OCI-M2 (cell line): Measurements from ENCODE around the gene LZTFL1.
"Not testable (repeated sequence)": the region's sequence is repeated elsewhere in the genome, so short reads cannot be mapped to it uniquely, and the experiment has no call there.

Experiments used
- DNase-seq: peaks from one replicate; lab custom pipeline; 2025; ENCODE audit not compliant: unreplicated experiment; lab: John Stamatoyannopoulos, UW

LZTFL1 gene

GRCh38 chr3:45865563-45865962 lies 23.6 kb upstream of the LZTFL1 start:
- DNase-seq, result no peak

- no peak for DNase-seq
Measured at GRCh38 chr3:45864760-45865519, 23.0 kb upstream of the LZTFL1 start.

- DNase-seq, result no peak
Measured at GRCh38 chr3:45861043-45861719, 19.3 kb upstream of the LZTFL1 start.

GRCh38 chr3:45860481-45860880 lies 18.6 kb upstream of the LZTFL1 start:
- DNase-seq, result no peak

GRCh38 chr3:45858809-45859543 lies 17.1 kb upstream of the LZTFL1 start:
- DNase-seq, result peak; percentile 56

GRCh38 chr3:45857024-45857423 lies 15.1 kb upstream of the LZTFL1 start:
- DNase-seq, result not testable (repeated sequence)

GRCh38 chr3:45856323-45856722 lies 14.4 kb upstream of the LZTFL1 start:
- DNase-seq, result not testable (repeated sequence)

- DNase-seq, result no peak
Measured at GRCh38 chr3:45852828-45853227, 10.9 kb upstream of the LZTFL1 start.

GRCh38 chr3:45848392-45848791 lies 6.5 kb upstream of the LZTFL1 start:
- DNase-seq, result no peak

- no peak for DNase-seq
Measured at GRCh38 chr3:45844616-45845015, 2.7 kb upstream of the LZTFL1 start.

- DNase-seq, result no peak
Measured at GRCh38 chr3:45842851-45843625, 1.1 kb upstream of the LZTFL1 start.

- DNase-seq, result no peak
Measured at GRCh38 chr3:45841420-45841756, 531 bp downstream of the LZTFL1 start.

- no peak for DNase-seq
Measured at GRCh38 chr3:45838466-45838865, 3.5 kb downstream of the LZTFL1 start.

GRCh38 chr3:45832699-45833098 lies 9.2 kb downstream of the LZTFL1 start:
- DNase-seq, result no peak

- DNase-seq, result no peak
Measured at GRCh38 chr3:45830121-45830520, 11.8 kb downstream of the LZTFL1 start.

GRCh38 chr3:45826908-45827307 lies 15.0 kb downstream of the LZTFL1 start:
- no peak for DNase-seq

GRCh38 chr3:45826321-45826720 lies 15.6 kb downstream of the LZTFL1 start:
- no peak for DNase-seq

GRCh38 chr3:45821127-45821526 lies 20.8 kb downstream of the LZTFL1 start:
- DNase-seq, result no peak

GRCh38 chr3:45819543-45819942 lies 22.4 kb downstream of the LZTFL1 start:
- no peak for DNase-seq

- no peak for DNase-seq
Measured at GRCh38 chr3:45817831-45818522, 23.9 kb downstream of the LZTFL1 start.

- no peak for DNase-seq
Measured at GRCh38 chr3:45816544-45816943, 25.4 kb downstream of the LZTFL1 start.
